ENCODE measurements around the gene UFD1. TPM values are rescaled to one million over a fixed set of nuclear protein-coding genes. Genes with fewer than 3 reads are reported as not detected.

Gene UFD1
- total RNA-seq, 1 experiment from 2014 or later: 57.9 TPM

DNA sequence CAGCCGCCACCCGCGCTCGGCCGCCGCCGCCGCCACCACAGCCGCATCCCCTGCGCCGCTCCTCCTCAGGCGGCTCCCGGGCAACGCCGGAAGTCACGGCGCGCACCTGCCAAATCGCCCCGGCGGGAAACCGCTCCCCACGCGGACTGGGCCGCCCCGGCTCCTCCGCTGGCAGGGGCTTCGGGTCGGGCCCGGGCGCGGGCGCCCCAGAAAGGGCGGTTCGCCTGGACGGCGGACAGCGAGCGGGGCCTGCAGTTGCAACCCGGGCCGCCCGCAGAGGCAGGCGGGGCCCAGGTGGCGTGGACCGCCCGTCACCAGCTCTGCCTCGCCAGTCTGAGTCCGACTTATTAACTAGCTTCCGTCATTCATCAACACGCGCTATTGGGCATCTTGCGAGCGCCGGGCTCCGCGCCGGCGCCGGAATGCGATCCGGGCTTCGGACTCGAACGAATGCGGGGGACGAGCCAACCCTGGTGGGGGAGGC is 47.3 kb downstream of the UFD1 start, which contains the start of gene HIRA (continued):
- TF ChIP-seq, protein P1, sequence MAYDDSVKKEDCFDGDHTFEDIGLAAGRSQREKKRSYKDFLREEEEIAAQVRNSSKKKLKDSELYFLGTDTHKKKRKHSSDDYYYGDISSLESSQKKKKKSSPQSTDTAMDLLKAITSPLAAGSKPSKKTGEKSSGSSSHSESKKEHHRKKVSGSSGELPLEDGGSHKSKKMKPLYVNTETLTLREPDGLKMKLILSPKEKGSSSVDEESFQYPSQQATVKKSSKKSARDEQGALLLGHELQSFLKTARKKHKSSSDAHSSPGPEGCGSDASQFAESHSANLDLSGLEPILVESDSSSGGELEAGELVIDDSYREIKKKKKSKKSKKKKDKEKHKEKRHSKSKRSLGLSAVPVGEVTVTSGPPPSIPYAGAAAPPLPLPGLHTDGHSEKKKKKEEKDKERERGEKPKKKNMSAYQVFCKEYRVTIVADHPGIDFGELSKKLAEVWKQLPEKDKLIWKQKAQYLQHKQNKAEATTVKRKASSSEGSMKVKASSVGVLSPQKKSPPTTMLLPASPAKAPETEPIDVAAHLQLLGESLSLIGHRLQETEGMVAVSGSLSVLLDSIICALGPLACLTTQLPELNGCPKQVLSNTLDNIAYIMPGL (CRISPR knock-in tag; IDR thresholded peaks at IDR 0.05): peak; percentile 11; the same call in 1 of the 2 replicates
- TF ChIP-seq MXD4 (CRISPR knock-in tag; IDR thresholded peaks at IDR 0.05; ENCODE audit: borderline replicate concordance) (no peak), GABPB1 (CRISPR knock-in tag; IDR thresholded peaks at IDR 0.05) (peak; percentile 84), ELF4 (CRISPR knock-in tag; IDR thresholded peaks at IDR 0.05; ENCODE audit: low read depth) (no peak), FOXK1 (CRISPR knock-in tag; IDR thresholded peaks at IDR 0.05) (peak; percentile 77; the same call in 1 of the 2 replicates), ZNF671 (CRISPR knock-in tag; IDR thresholded peaks at IDR 0.05) (no peak)
- TF ChIP-seq, protein P2, sequence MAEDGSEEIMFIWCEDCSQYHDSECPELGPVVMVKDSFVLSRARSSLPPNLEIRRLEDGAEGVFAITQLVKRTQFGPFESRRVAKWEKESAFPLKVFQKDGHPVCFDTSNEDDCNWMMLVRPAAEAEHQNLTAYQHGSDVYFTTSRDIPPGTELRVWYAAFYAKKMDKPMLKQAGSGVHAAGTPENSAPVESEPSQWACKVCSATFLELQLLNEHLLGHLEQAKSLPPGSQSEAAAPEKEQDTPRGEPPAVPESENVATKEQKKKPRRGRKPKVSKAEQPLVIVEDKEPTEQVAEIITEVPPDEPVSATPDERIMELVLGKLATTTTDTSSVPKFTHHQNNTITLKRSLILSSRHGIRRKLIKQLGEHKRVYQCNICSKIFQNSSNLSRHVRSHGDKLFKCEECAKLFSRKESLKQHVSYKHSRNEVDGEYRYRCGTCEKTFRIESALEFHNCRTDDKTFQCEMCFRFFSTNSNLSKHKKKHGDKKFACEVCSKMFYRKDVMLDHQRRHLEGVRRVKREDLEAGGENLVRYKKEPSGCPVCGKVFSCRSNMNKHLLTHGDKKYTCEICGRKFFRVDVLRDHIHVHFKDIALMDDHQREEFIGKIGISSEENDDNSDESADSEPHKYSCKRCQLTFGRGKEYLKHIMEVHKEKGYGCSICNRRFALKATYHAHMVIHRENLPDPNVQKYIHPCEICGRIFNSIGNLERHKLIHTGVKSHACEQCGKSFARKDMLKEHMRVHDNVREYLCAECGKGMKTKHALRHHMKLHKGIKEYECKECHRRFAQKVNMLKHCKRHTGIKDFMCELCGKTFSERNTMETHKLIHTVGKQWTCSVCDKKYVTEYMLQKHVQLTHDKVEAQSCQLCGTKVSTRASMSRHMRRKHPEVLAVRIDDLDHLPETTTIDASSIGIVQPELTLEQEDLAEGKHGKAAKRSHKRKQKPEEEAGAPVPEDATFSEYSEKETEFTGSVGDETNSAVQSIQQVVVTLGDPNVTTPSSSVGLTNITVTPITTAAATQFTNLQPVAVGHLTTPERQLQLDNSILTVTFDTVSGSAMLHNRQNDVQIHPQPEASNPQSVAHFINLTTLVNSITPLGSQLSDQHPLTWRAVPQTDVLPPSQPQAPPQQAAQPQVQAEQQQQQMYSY (CRISPR knock-in tag; IDR thresholded peaks at IDR 0.05): peak; percentile 9; the same call in 1 of the 2 replicates

DNA sequence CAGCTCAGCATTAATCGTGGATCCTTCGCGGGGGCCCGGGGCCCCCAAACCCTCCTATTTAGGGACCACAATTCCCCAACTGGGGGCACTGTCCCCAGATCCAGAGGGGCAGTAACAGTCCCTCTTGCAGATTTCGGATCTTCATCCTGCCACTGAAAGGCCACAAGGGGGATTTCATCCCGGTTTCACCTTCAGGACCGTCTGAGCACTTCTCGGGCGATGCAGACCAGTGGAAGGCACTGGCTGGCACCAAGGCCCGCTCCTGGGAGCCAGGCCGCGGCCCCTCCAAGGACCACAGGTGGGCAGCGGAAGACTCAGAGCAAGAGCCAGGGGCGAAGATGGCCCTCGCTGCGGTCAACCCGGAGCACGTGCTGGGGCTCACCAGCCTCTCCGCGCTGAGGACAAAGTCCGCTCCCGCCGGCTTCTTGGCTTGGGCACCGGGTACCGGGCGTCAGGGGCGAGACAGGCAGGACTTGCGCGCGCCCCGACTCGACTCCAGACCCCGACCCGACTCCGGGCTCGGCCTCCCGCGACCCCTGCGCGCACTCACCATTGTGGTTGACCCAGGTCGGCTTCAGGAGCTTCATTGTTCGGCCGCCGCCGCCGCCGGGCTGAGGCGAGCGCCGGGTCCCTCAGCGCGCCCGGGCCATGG is 48.0 kb downstream of the UFD1 start:
- no peaks in the 10 kb centered on the region for H3K27me3 Mint-ChIP-seq (ENCODE audit: low read depth)
- POLR2A ChIA-PET: interaction anchor here (0.6 to 2.1 kb wide), 4 partner anchors 8 to 49 kb away, joined by 3 to 13 read pairs (median 4); partner anchors contain the start of genes C22orf39 and CDC45
- H3K27ac Mint-ChIP-seq: no peak overlapping the region
- TF ChIP-seq ZNF121 (CRISPR knock-in tag; IDR thresholded peaks at IDR 0.05): no peak
- TF ChIP-seq, protein P3, sequence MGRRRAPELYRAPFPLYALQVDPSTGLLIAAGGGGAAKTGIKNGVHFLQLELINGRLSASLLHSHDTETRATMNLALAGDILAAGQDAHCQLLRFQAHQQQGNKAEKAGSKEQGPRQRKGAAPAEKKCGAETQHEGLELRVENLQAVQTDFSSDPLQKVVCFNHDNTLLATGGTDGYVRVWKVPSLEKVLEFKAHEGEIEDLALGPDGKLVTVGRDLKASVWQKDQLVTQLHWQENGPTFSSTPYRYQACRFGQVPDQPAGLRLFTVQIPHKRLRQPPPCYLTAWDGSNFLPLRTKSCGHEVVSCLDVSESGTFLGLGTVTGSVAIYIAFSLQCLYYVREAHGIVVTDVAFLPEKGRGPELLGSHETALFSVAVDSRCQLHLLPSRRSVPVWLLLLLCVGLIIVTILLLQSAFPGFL (CRISPR knock-in tag; IDR thresholded peaks at IDR 0.05; ENCODE audit: borderline replicate concordance): no peak
- TF ChIP-seq ETV6 (CRISPR knock-in tag; IDR thresholded peaks at IDR 0.05): 0 out of 2 replicates have a peak, but pooled peaks have one; percentile 37
- TF ChIP-seq, protein P4, sequence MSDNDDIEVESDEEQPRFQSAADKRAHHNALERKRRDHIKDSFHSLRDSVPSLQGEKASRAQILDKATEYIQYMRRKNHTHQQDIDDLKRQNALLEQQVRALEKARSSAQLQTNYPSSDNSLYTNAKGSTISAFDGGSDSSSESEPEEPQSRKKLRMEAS (CRISPR knock-in tag; IDR thresholded peaks at IDR 0.05): peak; percentile 80
- TF ChIP-seq, protein P5, sequence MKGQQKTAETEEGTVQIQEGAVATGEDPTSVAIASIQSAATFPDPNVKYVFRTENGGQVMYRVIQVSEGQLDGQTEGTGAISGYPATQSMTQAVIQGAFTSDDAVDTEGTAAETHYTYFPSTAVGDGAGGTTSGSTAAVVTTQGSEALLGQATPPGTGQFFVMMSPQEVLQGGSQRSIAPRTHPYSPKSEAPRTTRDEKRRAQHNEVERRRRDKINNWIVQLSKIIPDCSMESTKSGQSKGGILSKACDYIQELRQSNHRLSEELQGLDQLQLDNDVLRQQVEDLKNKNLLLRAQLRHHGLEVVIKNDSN (CRISPR knock-in tag; IDR thresholded peaks at IDR 0.05): peak; percentile 45
- TF ChIP-seq ATF1 (CRISPR knock-in tag; IDR thresholded peaks at IDR 0.05): no peak
- TF ChIP-seq, protein P1 (CRISPR knock-in tag; IDR thresholded peaks at IDR 0.05): peak; percentile 14; the same call in 1 of the 2 replicates
- no peak for TF ChIP-seq CBFB (CRISPR knock-in tag; IDR thresholded peaks at IDR 0.05; ENCODE audit: low read depth)
- H3K36me3 Mint-ChIP-seq: peaks cover 9% of the 10 kb centered on the region
- ATAC-seq (peak; percentile 15), DNase-seq (ENCODE audit: low spot score) (peak; percentile 42)
- no peaks in the 10 kb centered on the region for H3K9me3 Mint-ChIP-seq
- CTCF ChIA-PET: interaction anchor here (0.6 kb wide), 1 partner anchor 60 kb away, joined by 3 read pairs; no protein-coding TSS in a partner anchor
- H3K4me3 Mint-ChIP-seq: peak overlapping the region; percentile 84
- H3K4me1 Mint-ChIP-seq: peaks cover 20% of the 10 kb centered on the region
